ENCODE measurements around the gene SHOC1. TPM values are rescaled to one million over a fixed set of nuclear protein-coding genes. Genes with fewer than 3 reads are reported as not detected.
"Not testable (repeated sequence)": the region's sequence is repeated elsewhere in the genome, so short reads cannot be mapped to it uniquely, and the experiment has no call there.

The SHOC1 gene
- total and polyA plus RNA-seq, 8 donors = 0.15 to 0.31 (median 0.19) TPM; not detected in 4

GRCh38 chr9:111798786-111799185 is 4.0 kb upstream of the SHOC1 start:
- Histone ChIP-seq H3K27me3 (no peaks in the 10 kb centered on the region), H3K36me3 (no peaks in the 10 kb centered on the region), H3K9me3 (no peaks in the 10 kb centered on the region), H3K27ac (no peak overlapping the region), H3K4me1 (no peaks in the 10 kb centered on the region), H3K4me3 (no peak overlapping the region)
- intact Hi-C loops (cut with DNase I; ENCODE audit: low total_unique reads) = no loop called here
- no peak for TF ChIP-seq EP300 (IDR thresholded peaks at IDR 0.05)
- TF ChIP-seq, protein P1, sequence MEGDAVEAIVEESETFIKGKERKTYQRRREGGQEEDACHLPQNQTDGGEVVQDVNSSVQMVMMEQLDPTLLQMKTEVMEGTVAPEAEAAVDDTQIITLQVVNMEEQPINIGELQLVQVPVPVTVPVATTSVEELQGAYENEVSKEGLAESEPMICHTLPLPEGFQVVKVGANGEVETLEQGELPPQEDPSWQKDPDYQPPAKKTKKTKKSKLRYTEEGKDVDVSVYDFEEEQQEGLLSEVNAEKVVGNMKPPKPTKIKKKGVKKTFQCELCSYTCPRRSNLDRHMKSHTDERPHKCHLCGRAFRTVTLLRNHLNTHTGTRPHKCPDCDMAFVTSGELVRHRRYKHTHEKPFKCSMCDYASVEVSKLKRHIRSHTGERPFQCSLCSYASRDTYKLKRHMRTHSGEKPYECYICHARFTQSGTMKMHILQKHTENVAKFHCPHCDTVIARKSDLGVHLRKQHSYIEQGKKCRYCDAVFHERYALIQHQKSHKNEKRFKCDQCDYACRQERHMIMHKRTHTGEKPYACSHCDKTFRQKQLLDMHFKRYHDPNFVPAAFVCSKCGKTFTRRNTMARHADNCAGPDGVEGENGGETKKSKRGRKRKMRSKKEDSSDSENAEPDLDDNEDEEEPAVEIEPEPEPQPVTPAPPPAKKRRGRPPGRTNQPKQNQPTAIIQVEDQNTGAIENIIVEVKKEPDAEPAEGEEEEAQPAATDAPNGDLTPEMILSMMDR (IDR thresholded peaks at IDR 0.05) = no peak
- TF ChIP-seq POLR2AphosphoS5 (IDR thresholded peaks at IDR 0.05) = no peak
- no peak for TF ChIP-seq POLR2A (IDR thresholded peaks at IDR 0.05)
- DNase-seq = no peak

GRCh38 chr9:111795557-111795839 is 761 bp upstream of the SHOC1 start:
- DNase-seq = no peak
- no peak for TF ChIP-seq POLR2AphosphoS5 (IDR thresholded peaks at IDR 0.05)
- TF ChIP-seq, protein P1 (IDR thresholded peaks at IDR 0.05) = no peak
- 42 to 65% (median 62%) methylated on average over 2 of the region's 2 CpGs for WGBS, 5 donors
- intact Hi-C loops (cut with DNase I; ENCODE audit: low total_unique reads) = no loop called here
- Histone ChIP-seq H3K27ac (peak overlapping the region in 1 of 5 donors; percentile 31), H3K9me3 (no peaks in the 10 kb centered on the region), H3K4me3 (no peak overlapping the region), H3K36me3 (no peaks in the 10 kb centered on the region), H3K27me3 (no peaks in the 10 kb centered on the region), H3K4me1 (no peaks in the 10 kb centered on the region)

- H3K27me3 ChIP-seq; H3K27ac ChIP-seq; H3K4me3 ChIP-seq; H3K36me3 ChIP-seq; intact Hi-C loops (cut with DNase I; ENCODE audit: low total_unique reads); H3K9me3 ChIP-seq; DNase-seq; H3K4me1 ChIP-seq: not testable (repeated sequence)
- WGBS, 5 donors = 84 to 98% (median 95%) methylated on average over 1 of the region's 1 CpG
Observed at GRCh38 chr9:111791821-111792220, 2.9 kb downstream of the SHOC1 start.

DNA sequence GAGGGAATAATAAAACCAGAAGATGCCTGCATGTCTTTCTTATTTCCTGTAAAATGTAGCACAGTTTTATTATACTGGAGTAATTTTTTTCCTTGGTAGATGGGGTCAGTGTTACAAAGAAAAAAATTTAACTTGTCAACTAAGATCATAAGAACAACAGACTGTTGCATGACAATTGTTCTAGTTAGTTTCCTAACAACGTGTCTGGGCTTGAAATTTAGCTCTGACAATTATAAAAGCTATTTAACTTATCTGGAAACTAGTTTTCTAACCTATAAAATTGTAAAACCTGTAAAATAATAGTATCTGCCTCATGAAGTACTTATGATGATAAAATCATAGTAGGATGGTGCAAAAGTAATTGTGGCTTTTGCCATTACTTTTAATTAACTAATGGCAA is 4.9 kb downstream of the SHOC1 start:
- intact Hi-C loops (cut with DNase I; ENCODE audit: low total_unique reads) = no loop called here
- 82 to 91% (median 85%) methylated on average over 1 of the region's 1 CpG for WGBS, 5 donors
- no peaks in the 10 kb centered on the region for H3K27me3 ChIP-seq
- TF ChIP-seq POLR2A (IDR thresholded peaks at IDR 0.05) (no peak), POLR2AphosphoS5 (IDR thresholded peaks at IDR 0.05) (no peak), EP300 (IDR thresholded peaks at IDR 0.05) (no peak)
- TF ChIP-seq, protein P1 (IDR thresholded peaks at IDR 0.05) = no peak
- no peak overlapping the region for H3K27ac ChIP-seq
- H3K36me3 ChIP-seq = no peaks in the 10 kb centered on the region
- peaks cover 0 to 6% (median 0%) of the 10 kb centered on the region in 4 donors for H3K9me3 ChIP-seq
- no peak for DNase-seq
- H3K4me1 ChIP-seq = no peaks in the 10 kb centered on the region
- H3K4me3 ChIP-seq = no peak overlapping the region

DNA sequence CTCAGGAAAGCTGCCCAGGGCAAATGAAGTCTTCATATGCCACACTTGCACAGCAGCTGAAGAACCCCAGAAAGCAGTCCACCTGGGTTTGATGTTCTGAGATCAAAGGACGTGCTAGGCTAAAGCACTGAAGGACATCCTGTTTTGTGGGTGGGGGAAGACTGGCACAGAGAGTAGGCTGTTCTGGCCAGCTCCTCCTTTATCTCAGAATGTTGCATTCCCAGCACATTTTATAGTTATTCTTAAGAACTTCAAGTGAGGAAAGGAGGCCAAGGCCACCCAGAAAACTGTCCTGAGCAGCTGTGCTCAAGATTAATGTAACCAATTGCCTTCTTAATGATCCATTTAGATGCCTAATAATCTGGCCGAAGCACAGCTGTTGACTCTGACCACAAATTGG is 10.9 kb downstream of the SHOC1 start:
- no peak overlapping the region for H3K27ac ChIP-seq
- peaks cover 0 to 6% (median 0%) of the 10 kb centered on the region in 4 donors for H3K9me3 ChIP-seq
- H3K27me3 ChIP-seq = no peaks in the 10 kb centered on the region
- no peak overlapping the region for H3K4me3 ChIP-seq
- 64 to 77% (median 69%) methylated on average over 2 of the region's 2 CpGs for WGBS, 5 donors
- peak in 1 of 2 donors; percentile 53 for DNase-seq
- H3K4me1 ChIP-seq = no peaks in the 10 kb centered on the region
- TF ChIP-seq POLR2A (IDR thresholded peaks at IDR 0.05) = no peak
- TF ChIP-seq EP300 (IDR thresholded peaks at IDR 0.05) = no peak
- TF ChIP-seq, protein P1 (IDR thresholded peaks at IDR 0.05) = no peak
- TF ChIP-seq POLR2AphosphoS5 (IDR thresholded peaks at IDR 0.05) = no peak
- intact Hi-C loops (cut with DNase I; ENCODE audit: low total_unique reads) = no loop called here
- H3K36me3 ChIP-seq = no peaks in the 10 kb centered on the region
